Measurements from ENCODE around the gene NDUFS6.
A peak's percentile ranks its signal among the peaks of the same experiment; 100 is the strongest.

Gene NDUFS6

DNA sequence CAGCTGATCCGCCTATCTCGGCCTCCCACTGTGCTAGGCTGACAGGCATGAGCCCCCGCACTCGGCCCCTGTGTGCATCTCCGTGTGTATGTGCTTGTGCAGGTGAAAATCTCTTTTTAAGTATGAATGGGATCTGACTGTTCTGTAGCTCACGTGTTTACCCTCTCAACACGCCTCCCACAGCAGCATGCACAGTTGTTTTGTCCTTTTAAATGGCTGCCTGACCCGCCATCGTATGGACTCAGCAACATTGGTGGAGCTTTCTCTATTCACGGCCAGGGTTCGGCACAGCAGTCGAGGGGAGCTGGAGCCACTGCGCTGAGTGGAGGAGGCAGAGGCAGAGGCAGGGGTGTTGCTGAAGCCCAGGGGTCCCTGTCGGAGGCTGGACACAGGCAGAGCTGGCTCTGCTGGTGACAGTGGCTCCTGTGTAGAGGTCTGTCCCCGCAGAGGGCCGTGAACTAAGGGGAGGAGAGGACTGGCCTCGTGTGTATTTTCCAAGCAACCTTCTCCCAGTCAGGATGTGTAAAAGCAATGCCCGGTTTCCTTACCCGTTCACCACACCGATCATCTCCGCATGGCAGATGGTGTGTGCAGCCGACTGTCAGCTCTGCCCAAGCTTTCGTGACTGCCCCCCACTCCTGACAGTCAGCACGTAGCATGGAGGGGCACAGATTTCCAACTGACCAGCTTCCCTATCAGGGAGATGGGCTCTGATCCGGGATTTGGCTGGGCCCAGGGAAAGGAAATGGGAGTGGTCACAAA lies 38.9 kb upstream of the NDUFS6 start:
- TF ChIP-seq, protein P1, sequence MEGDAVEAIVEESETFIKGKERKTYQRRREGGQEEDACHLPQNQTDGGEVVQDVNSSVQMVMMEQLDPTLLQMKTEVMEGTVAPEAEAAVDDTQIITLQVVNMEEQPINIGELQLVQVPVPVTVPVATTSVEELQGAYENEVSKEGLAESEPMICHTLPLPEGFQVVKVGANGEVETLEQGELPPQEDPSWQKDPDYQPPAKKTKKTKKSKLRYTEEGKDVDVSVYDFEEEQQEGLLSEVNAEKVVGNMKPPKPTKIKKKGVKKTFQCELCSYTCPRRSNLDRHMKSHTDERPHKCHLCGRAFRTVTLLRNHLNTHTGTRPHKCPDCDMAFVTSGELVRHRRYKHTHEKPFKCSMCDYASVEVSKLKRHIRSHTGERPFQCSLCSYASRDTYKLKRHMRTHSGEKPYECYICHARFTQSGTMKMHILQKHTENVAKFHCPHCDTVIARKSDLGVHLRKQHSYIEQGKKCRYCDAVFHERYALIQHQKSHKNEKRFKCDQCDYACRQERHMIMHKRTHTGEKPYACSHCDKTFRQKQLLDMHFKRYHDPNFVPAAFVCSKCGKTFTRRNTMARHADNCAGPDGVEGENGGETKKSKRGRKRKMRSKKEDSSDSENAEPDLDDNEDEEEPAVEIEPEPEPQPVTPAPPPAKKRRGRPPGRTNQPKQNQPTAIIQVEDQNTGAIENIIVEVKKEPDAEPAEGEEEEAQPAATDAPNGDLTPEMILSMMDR (conservative IDR thresholded peaks at IDR 0.05), result no peak
- no peak overlapping the region for H3K27ac ChIP-seq

GRCh38 chr5:1762883-1763547 lies 38.2 kb upstream of the NDUFS6 start:
- no peak overlapping the region for H3K27ac ChIP-seq
- TF ChIP-seq, protein P1 (conservative IDR thresholded peaks at IDR 0.05), result no peak

GRCh38 chr5:1763548-1763911 lies 37.7 kb upstream of the NDUFS6 start:
- TF ChIP-seq, protein P1 (conservative IDR thresholded peaks at IDR 0.05), result peak; percentile 89
- H3K27ac ChIP-seq, result no peak overlapping the region

DNA sequence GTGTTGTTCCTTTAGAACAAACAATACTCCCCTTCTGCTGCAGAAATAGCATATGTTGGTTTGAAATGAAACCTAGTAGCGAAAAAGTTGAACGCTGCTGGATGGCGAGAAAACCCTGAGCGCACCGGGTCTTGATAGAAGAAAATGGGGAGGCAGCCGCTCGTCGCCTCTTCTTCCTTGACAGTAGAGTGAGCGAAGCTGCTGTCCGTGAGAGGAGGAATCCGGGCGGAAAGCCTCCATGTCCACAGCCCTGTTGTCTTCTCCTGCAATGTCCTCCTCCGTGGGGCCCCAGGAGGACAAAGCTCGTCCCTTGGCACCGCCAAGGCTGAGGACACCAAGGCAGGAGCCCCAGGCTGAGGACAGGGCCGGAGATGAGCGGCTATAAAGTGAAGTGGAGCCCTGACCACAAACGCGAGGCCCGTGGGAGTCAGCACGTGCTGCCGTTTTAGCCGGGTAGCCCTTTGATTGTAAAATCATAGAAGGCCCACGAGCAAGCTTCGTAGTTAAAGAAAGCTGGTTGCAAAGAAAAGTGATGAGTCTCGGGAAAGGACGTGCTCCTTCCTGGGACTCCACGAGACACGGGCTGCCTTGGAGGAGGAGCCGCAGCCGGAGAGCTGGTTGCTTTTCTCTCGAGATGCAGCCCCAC lies 37.1 kb upstream of the NDUFS6 start:
- TF ChIP-seq, protein P1 (conservative IDR thresholded peaks at IDR 0.05), result peak; percentile 24
- H3K27ac ChIP-seq, result no peak overlapping the region

- H3K27ac ChIP-seq, result no peak overlapping the region
- TF ChIP-seq, protein P1 (conservative IDR thresholded peaks at IDR 0.05), result no peak
These were observed 36.6 kb upstream of the NDUFS6 start for GRCh38 chr5:1764606-1764960.

- no peak overlapping the region for H3K27ac ChIP-seq
- TF ChIP-seq, protein P1 (conservative IDR thresholded peaks at IDR 0.05), result no peak
These were observed 35.9 kb upstream of the NDUFS6 start for GRCh38 chr5:1765141-1765879.

GRCh38 chr5:1765880-1766235 lies 35.3 kb upstream of the NDUFS6 start:
- no peak overlapping the region for H3K27ac ChIP-seq
- TF ChIP-seq, protein P1 (conservative IDR thresholded peaks at IDR 0.05), result no peak

Data from VCaP (cell line).